Glutamatergic neuron (in vitro differentiated cells): ENCODE measurements around the gene TDG. TPM values are rescaled to one million over a fixed set of nuclear protein-coding genes. Genes with fewer than 3 reads are reported as not detected.
A peak's percentile ranks its signal among the peaks of the same experiment; 100 is the strongest.
"Not testable (repeated sequence)": the region's sequence is repeated elsewhere in the genome, so short reads cannot be mapped to it uniquely, and the experiment has no call there.

Source experiments
- DNase-seq: peaks from one replicate; pipeline ENCODE4 v3.0.0; 2022
- H3K27ac Mint-ChIP-seq: one replicate; pipeline ENCODE4 v1.8.0; 2020; ENCODE audit warnings: mild to moderate bottlenecking, mixed read lengths, inconsistent platforms; ENCODE audit not compliant: unreplicated experiment
- H3K27me3 Mint-ChIP-seq: one replicate; pipeline ENCODE4 v1.8.0; 2020; ENCODE audit warnings: mild to moderate bottlenecking, moderate library complexity, mixed read lengths, inconsistent platforms; ENCODE audit not compliant: unreplicated experiment
- H3K36me3 Mint-ChIP-seq: one replicate; pipeline ENCODE4 v1.8.0; 2020; ENCODE audit warnings: mild to moderate bottlenecking, mixed read lengths, inconsistent platforms; ENCODE audit not compliant: unreplicated experiment
- H3K4me1 Mint-ChIP-seq: one replicate; pipeline ENCODE4 v1.8.0; 2020; ENCODE audit warnings: mild to moderate bottlenecking, low read depth, mixed read lengths, inconsistent platforms; ENCODE audit not compliant: unreplicated experiment
- H3K4me3 Mint-ChIP-seq: one replicate; pipeline ENCODE4 v1.8.0; 2020; ENCODE audit warnings: mild to moderate bottlenecking, mixed read lengths, inconsistent platforms; ENCODE audit not compliant: unreplicated experiment
- H3K9me3 Mint-ChIP-seq: one replicate; pipeline ENCODE4 v1.8.0; 2020; ENCODE audit warnings: mild to moderate bottlenecking, moderate library complexity, mixed read lengths, inconsistent platforms; ENCODE audit not compliant: unreplicated experiment
- total RNA-seq: library from RNA; stranded (reverse); fragmentation: NEBNext Ultra II Directional; extraction: Animal tissue kit (Norgen Biotek cat#: 25700); gene quantifications from one replicate; pipeline ENCODE4 v1.2.1, GENCODE V29; 2021; ENCODE audit not compliant: unreplicated experiment
- TF ChIP-seq, protein P1 (sequence below): fragments of 200-600 bp; sonication (generic); IDR thresholded peaks from one replicate; pipeline ENCODE4 v1.5.0; 2021; ENCODE audit not compliant: partially characterized antibody, unreplicated experiment

The TDG gene
- total RNA-seq, 1 donor from 2014 or later, result 56.8 TPM

DNA sequence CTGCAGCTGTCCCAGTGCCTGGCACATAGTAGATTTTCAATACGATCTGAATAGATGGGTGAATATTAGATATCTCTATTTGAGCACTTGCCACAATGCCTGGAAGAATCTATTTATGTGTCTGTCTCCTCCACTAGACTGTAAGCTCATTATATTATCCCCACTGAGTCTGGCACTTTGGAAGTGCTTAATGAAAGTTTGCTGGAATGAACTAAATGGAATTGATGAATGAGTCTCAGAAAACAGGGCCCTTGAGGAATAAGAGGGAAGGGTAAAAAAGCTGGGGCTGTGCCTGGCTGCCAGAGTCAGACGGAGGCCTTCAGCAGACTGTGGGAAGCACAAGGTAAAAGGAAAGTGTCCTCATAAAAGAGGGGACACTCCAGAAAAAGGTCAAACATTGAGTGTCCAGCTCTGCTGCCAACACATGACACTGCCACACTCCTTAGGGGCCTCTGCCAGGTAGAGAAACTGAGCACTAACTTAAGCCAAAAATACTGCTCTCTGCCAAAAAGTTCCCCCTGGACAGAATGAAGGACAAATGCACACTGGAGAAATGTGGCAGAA is 45.0 kb downstream of the TDG start:
- Mint-ChIP-seq H3K27ac (no peak overlapping the region), H3K36me3 (peaks cover 4% of the 10 kb centered on the region), H3K4me3 (no peak overlapping the region), H3K27me3 (no peaks in the 10 kb centered on the region), H3K4me1 (no peaks in the 10 kb centered on the region), H3K9me3 (peaks cover 4% of the 10 kb centered on the region)
- DNase-seq, result no peak
- TF ChIP-seq, protein P1, sequence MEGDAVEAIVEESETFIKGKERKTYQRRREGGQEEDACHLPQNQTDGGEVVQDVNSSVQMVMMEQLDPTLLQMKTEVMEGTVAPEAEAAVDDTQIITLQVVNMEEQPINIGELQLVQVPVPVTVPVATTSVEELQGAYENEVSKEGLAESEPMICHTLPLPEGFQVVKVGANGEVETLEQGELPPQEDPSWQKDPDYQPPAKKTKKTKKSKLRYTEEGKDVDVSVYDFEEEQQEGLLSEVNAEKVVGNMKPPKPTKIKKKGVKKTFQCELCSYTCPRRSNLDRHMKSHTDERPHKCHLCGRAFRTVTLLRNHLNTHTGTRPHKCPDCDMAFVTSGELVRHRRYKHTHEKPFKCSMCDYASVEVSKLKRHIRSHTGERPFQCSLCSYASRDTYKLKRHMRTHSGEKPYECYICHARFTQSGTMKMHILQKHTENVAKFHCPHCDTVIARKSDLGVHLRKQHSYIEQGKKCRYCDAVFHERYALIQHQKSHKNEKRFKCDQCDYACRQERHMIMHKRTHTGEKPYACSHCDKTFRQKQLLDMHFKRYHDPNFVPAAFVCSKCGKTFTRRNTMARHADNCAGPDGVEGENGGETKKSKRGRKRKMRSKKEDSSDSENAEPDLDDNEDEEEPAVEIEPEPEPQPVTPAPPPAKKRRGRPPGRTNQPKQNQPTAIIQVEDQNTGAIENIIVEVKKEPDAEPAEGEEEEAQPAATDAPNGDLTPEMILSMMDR, result no peak

DNA sequence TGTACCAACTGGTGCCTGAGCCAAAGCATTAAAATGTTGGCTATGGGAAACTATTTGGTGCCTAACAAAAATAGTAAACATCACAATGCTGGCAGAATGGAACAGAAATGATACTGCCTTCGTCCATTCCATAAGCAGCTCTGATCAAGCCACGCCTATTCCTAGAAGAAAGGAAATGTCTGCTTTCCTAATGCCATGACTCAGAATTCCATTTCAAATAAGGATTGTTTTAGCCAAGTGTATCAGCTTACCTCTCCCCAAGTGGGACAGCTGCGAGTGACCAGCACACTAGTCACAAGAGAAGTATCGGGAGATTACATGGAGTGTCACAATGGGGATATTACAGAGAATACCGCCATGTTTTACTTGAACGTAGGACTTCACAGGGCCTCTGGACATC is 45.6 kb downstream of the TDG start:
- no peak overlapping the region for H3K27ac Mint-ChIP-seq
- H3K9me3 Mint-ChIP-seq, result peaks cover 4% of the 10 kb centered on the region
- H3K4me3 Mint-ChIP-seq, result no peak overlapping the region
- no peaks in the 10 kb centered on the region for H3K27me3 Mint-ChIP-seq
- no peak for DNase-seq
- H3K4me1 Mint-ChIP-seq, result no peaks in the 10 kb centered on the region
- peaks cover 4% of the 10 kb centered on the region for H3K36me3 Mint-ChIP-seq
- TF ChIP-seq, protein P1, result no peak

GRCh38 chr12:104012331-104012730 is 46.7 kb downstream of the TDG start:
- Mint-ChIP-seq H3K27me3 (no peaks in the 10 kb centered on the region), H3K36me3 (peaks cover 4% of the 10 kb centered on the region), H3K27ac (no peak overlapping the region), H3K9me3 (peaks cover 4% of the 10 kb centered on the region), H3K4me3 (no peak overlapping the region), H3K4me1 (no peaks in the 10 kb centered on the region)
- no peak for DNase-seq
- TF ChIP-seq, protein P1, result no peak

DNA sequence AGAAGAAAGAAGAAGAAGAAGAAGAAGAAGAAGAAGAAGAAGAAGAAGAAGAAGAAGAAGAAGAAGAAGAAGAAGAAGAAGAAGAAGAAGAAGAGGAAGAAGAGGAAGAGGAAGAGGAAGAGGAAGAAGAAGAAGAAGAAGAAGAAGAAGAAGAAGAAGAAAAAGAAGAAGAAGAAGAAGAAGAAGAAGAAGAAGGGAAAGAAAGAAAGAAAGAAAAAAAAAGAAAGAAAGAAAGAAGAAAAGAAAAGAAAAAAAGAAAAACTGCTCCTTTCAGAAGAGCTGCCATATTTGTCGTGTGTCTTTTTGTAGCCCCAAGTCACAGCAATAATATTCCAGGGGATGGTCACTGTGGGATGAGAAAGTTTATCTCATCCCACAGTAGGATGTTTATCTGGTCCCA is 56.2 kb downstream of the TDG start:
- H3K4me3 Mint-ChIP-seq, DNase-seq, H3K9me3 Mint-ChIP-seq, H3K27me3 Mint-ChIP-seq, H3K36me3 Mint-ChIP-seq, H3K4me1 Mint-ChIP-seq: not testable (repeated sequence)
- H3K27ac Mint-ChIP-seq, result peak overlapping the region; percentile 67

GRCh38 chr12:104022786-104023185 is 57.1 kb downstream of the TDG start:
- Mint-ChIP-seq H3K9me3 (peaks cover 2% of the 10 kb centered on the region), H3K4me3 (no peak overlapping the region), H3K4me1 (peaks cover 3% of the 10 kb centered on the region), H3K27me3 (peaks cover 2% of the 10 kb centered on the region), H3K27ac (no peak overlapping the region), H3K36me3 (peaks cover 7% of the 10 kb centered on the region)
- TF ChIP-seq, protein P1, result no peak
- no peak for DNase-seq
